ENCODE data around the gene P4HTM. TPM values are rescaled to one million over a fixed set of nuclear protein-coding genes. Genes with fewer than 3 reads are reported as not detected.

Gene P4HTM
- total and polyA plus RNA-seq, 2 of the 4 experiments (the other 2 are of a cell fraction) = 10.4 to 26.1 TPM

- peak overlapping the region; percentile 77 for H3K56ac ChIP-seq (ENCODE audit: extremely low read depth, insufficient read depth, low read length)
- ChIA-PET POLR2A (ENCODE audit: unreplicated experiment) (interaction anchor here (1.3 kb wide), 1 partner anchor 18 kb away, joined by 9 read pairs; the partner anchor contains the start of gene WDR6), CTCF (interaction anchor here (1.0 to 3.2 kb wide), 5 partner anchors 11 to 105 kb away, joined by 3 to 17 read pairs (median 3); partner anchors contain the start of genes NDUFAF3, QRICH1 and WDR6)
- H3K9ac ChIP-seq (ENCODE audit: low read depth, low read length) = peak overlapping the region; percentile 74
- H2BK120ac ChIP-seq (ENCODE audit: low read depth, low read length) = peak overlapping the region; percentile 71
- peak overlapping the region; percentile 87 for H3K4ac ChIP-seq (ENCODE audit: low read depth, low read length)
- peak overlapping the region; percentile 80 for H4K91ac ChIP-seq (ENCODE audit: insufficient read depth, low read depth, low read length)
- TF ChIP-seq RFX5 (IDR thresholded peaks at IDR 0.05; ENCODE audit: low read depth, low read length) = no peak
- TF ChIP-seq BHLHE40 (IDR thresholded peaks at IDR 0.05; ENCODE audit: low read depth, low read length) = peak; percentile 17; the same call in 1 of the 2 replicates
- ATAC-seq (ENCODE audit: low read depth) = no peak
- peak overlapping the region; percentile 72 for H3K4me3 ChIP-seq (ENCODE audit: insufficient read depth, low read depth, low read length)
- in situ Hi-C loops (cut with MboI; ENCODE audit: low sequenced_read_pairs) (no loop called here), intact Hi-C loops (cut with micrococcal nuclease) (loop anchor here (1.0 to 2.0 kb wide), 3 partner anchors 18 to 105 kb away; partner anchors contain the start of genes QRICH1 and WDR6), dilution Hi-C loops (cut with HindIII; ENCODE audit: low sequenced_read_pairs, unreplicated experiment) (no loop called here)
- peak overlapping the region; percentile 92 for H3K27ac ChIP-seq (ENCODE audit: insufficient read depth, low read length)
- no peaks in the 10 kb centered on the region for H4K20me1 ChIP-seq (ENCODE audit: insufficient read depth, low read length)
- H3K18ac ChIP-seq (ENCODE audit: low read depth, low read length) = peak overlapping the region; percentile 74
- peak overlapping the region; percentile 74 to 79 for H4K8ac ChIP-seq (ENCODE audit: low read depth in 2 of 2, low read length in 2 of 2)
- 5% methylated on average over 12 of the region's 21 CpGs; no CpG with 5 or more reads in 1 of the 2 experiments for WGBS, 2 experiments (ENCODE audit: extremely low coverage in 2 of 2, insufficient read length in 1 of 2)
- H2AK9ac ChIP-seq (replicated peaks; ENCODE audit: low read depth, low read length, poor library complexity) = peak overlapping the region; percentile 96
- H2BK5ac ChIP-seq (ENCODE audit: low read depth, low read length, poor library complexity, severe bottlenecking) = peak overlapping the region; percentile 90
- H3K79me1 ChIP-seq (ENCODE audit: low read depth in 1 of 2, low read length in 2 of 2) = peaks cover 20 to 39% of the 10 kb centered on the region in 2 experiments
- H3K4me1 ChIP-seq (ENCODE audit: control insufficient read depth, insufficient read depth, low read length) = peaks cover 14% of the 10 kb centered on the region
- peak overlapping the region; percentile 86 for H3K4me2 ChIP-seq (ENCODE audit: low read depth, low read length)
- H2AK5ac ChIP-seq (ENCODE audit: low read depth, low read length) = peak overlapping the region; percentile 89
- BruUV-seq (replicated peaks) = TSS peak; percentile 84
- peak overlapping the region; percentile 63 for H2BK20ac ChIP-seq (ENCODE audit: low read depth, low read length)
- peaks cover 11% of the 10 kb centered on the region for H3K36me3 ChIP-seq (ENCODE audit: control insufficient read depth, insufficient read depth, low read length)
- H3K9me3 ChIP-seq (ENCODE audit: control insufficient read depth, insufficient read depth, low read length) = no peaks in the 10 kb centered on the region
- H4K5ac ChIP-seq (ENCODE audit: low read depth, low read length) = peak overlapping the region; percentile 76
- H3K23ac ChIP-seq (ENCODE audit: low read depth, low read length) = peak overlapping the region; percentile 50; the same call in 1 of the 2 replicates
- peak overlapping the region; percentile 47; the same call in 1 of the 3 replicates for H2BK15ac ChIP-seq (ENCODE audit: low read depth, low read length)
- H2AFZ ChIP-seq (replicated peaks; ENCODE audit: low read length, poor library complexity) = peak overlapping the region; percentile 96
- peak; percentile 4 for DNase-seq
- H3K14ac ChIP-seq (replicated peaks; ENCODE audit: low read depth, low read length) = peak overlapping the region; percentile 84
- H3K27me3 ChIP-seq (ENCODE audit: control insufficient read depth, insufficient read depth, low read length) = no peaks in the 10 kb centered on the region
- H3K9me1 ChIP-seq (ENCODE audit: insufficient read depth, low read length) = peaks cover 7% of the 10 kb centered on the region
These were observed 780 bp upstream of the P4HTM start for GRCh38 chr3:48989126-48989795.

All from IMR-90 (cell line).